Psoas muscle (tissue), 7 donors: ENCODE results near the gene NXPE4. TPM values are rescaled to one million over a fixed set of nuclear protein-coding genes. Genes with fewer than 3 reads are reported as not detected.

Experiments
- polyA plus RNA-seq, 3 donors: library from polyadenylated mRNA; stranded (reverse); fragments of 200-250 nt; gene quantifications; one replicate each; pipeline ENCODE4 v1.2.3, GENCODE V29; 2013
- total RNA-seq, 4 donors: library from RNA; stranded (reverse); fragmentation: NEBNext Ultra II Directional in 2 of 4; extraction: Animal tissue kit (Norgen Biotek cat#: 25700) in 2 of 4; gene quantifications; one replicate each; pipeline versions ENCODE4 v1.2.1 to v1.2.4, GENCODE V29; 2021 to 2023
- donor health status: healthy with polysubstance abuse.
- donor health status: DM: no; HTN: no; CAD: no; lungs with moderate emphysema.
- donor health status: Bipolar disorder and iron deficiency.
- donor health status: healthy.
- donor health status: DM: no; HTN: no; CAD: no.
- donor health status: DM: no; HTN: no; CAD: no.
- donor health status: DM: yes; HTN: yes; CAD: no.

NXPE4 gene
- total and polyA plus RNA-seq, 7 donors: not detected

Other genes starting within 250 kb of the NXPE4 start
- gene C11orf71, start 195.3 kb downstream of the NXPE4 start, total RNA-seq: 10 to 100 TPM in 3 of 4 donors, 1 to 10 TPM in 1; 7.8 to 18.1 (median 11.5) TPM
- gene C11orf71, start 195.3 kb downstream of the NXPE4 start, polyA plus RNA-seq: 10 to 100 TPM in 1 of 3 donors, 1 to 10 TPM in 2; 3.4 to 13.1 (median 5.0) TPM
- 10 to 100 TPM in 3 of 4 donors, 1 to 10 TPM in 1; 9.1 to 24.1 (median 17.3) TPM for gene RBM7, start 195.1 kb downstream of the NXPE4 start, total RNA-seq
- 10 to 100 TPM; 13.7 to 21.7 (median 18.5) TPM for gene RBM7, start 195.1 kb downstream of the NXPE4 start, polyA plus RNA-seq
- 10 to 100 TPM; 44.1 to 77.4 (median 61.9) TPM for gene REXO2, start 156.3 kb downstream of the NXPE4 start, total RNA-seq
- 10 to 100 TPM; 57.4 to 67.8 (median 67.5) TPM for gene REXO2, start 156.3 kb downstream of the NXPE4 start, polyA plus RNA-seq
- gene NXPE1, start 35.9 kb downstream of the NXPE4 start, total RNA-seq: under 1 TPM in 2 of 4 donors, not detected in 2; 0.24 to 0.39 TPM
- gene NXPE1, start 35.9 kb downstream of the NXPE4 start, polyA plus RNA-seq: under 1 TPM in 2 of 3 donors, not detected in 1; 0.08 to 0.15 TPM
- gene NXPE2, start 82.7 kb upstream of the NXPE4 start, total RNA-seq: under 1 TPM in 3 of 4 donors, not detected in 1; 0.12 to 0.30 (median 0.15) TPM
- gene NXPE2, start 82.7 kb upstream of the NXPE4 start, polyA plus RNA-seq: under 1 TPM; 0.04 to 0.16 (median 0.10) TPM